OCI-LY3 (cell line): ENCODE measurements around the gene ITSN1.

Source experiments
- EZH2phosphoT487 ChIP-seq: fragments of 200-600 bp; shearing (Covaris generic); IDR thresholded peaks from 2 replicates; pipeline ENCODE4 v1.6.1; 2018; ENCODE audit warnings: antibody characterized with exemption, mixed run types, low read depth
- TF ChIP-seq, protein P1 (sequence below): fragments of 200-600, 300-600 bp; sonication (generic); IDR thresholded peaks from 2 replicates; pipeline ENCODE4 v1.5.1; 2014; ENCODE audit warnings: antibody characterized with exemption, low read length, low read depth

DNA sequence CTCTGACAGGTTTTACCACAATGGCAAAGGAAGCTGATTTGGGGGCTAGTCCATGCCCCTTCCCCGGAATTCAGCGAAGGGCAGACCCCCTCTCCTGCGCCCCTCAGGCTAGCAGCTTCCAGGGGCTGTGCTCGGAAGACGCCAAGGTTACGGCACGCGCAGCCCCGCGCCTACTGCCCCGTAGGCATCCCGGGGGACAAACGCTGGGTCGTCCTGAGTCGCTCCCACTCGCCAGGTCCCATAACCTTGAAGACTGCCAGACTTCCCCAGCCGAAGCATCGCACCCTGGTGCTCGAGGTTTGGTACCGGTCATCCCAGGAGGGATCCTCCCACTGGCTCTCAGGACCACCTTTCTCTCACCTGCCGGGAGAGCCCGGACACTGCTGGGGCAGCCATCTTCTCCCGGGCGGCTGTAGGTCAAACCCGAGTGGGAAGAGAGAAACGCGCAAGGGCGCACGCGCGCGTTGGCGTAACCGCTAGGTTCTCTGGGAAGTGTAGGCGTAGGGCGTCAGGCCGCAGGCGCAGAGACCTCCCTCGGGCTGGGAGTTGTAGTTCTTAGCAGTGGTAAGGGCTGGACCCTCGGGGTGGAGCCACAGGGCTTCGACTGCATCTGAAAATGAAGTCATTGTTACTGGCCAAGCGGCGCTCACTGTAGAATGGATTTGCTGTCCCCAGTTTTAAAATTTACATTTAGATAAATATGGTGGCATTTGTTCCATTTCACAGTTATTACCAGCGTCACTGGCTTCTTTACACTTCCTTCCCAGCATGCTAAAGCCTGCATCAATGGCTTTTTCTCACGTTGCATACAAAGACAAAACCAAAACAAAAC, 273.3 kb downstream of the ITSN1 start, which contains the start of gene ATP5PO:
- TF ChIP-seq, protein P1, sequence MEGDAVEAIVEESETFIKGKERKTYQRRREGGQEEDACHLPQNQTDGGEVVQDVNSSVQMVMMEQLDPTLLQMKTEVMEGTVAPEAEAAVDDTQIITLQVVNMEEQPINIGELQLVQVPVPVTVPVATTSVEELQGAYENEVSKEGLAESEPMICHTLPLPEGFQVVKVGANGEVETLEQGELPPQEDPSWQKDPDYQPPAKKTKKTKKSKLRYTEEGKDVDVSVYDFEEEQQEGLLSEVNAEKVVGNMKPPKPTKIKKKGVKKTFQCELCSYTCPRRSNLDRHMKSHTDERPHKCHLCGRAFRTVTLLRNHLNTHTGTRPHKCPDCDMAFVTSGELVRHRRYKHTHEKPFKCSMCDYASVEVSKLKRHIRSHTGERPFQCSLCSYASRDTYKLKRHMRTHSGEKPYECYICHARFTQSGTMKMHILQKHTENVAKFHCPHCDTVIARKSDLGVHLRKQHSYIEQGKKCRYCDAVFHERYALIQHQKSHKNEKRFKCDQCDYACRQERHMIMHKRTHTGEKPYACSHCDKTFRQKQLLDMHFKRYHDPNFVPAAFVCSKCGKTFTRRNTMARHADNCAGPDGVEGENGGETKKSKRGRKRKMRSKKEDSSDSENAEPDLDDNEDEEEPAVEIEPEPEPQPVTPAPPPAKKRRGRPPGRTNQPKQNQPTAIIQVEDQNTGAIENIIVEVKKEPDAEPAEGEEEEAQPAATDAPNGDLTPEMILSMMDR: no peak
- no peak for TF ChIP-seq EZH2phosphoT487
